Activated naive CD4-positive, alpha-beta T cell treated with anti-CD3 and anti-CD28 coated beads, Interleukin-2, amount 50 U/mL, for 72 hours (primary cell): Measurements from ENCODE around the gene NUMA1. TPM values are rescaled to one million over a fixed set of nuclear protein-coding genes. Genes with fewer than 3 reads are reported as not detected.

Experiments used
- ATAC-seq, 2 donors: fragments of 150-1000 bp; cut with Tn5 transposase; 2 replicates each; pipeline ENCODE4 v1.10.0; 2021; ENCODE audit warnings: mild to moderate bottlenecking in 2 of 2, moderate library complexity in 2 of 2
- DNase-seq, 2 donors: peaks; one replicate each; pipeline ENCODE4 v3.0.0; 2021 to 2022; ENCODE audit warnings: low spot score in 2 of 2
- H3K27ac Mint-ChIP-seq, 2 donors: one replicate each; pipeline ENCODE4 v1.8.0; 2022; ENCODE audit warnings: mild to moderate bottlenecking in 2 of 2, mixed read lengths in 2 of 2
- H3K36me3 Mint-ChIP-seq, 2 donors: one replicate each; pipeline ENCODE4 v1.8.0; 2022; ENCODE audit warnings: mixed read lengths in 2 of 2
- H3K9me3 Mint-ChIP-seq, 2 donors: one replicate each; pipeline ENCODE4 v1.8.0; 2022; ENCODE audit warnings: mixed read lengths in 2 of 2
- total RNA-seq, 2 donors: library from RNA; stranded (reverse); gene quantifications; one replicate each; pipeline ENCODE4 v1.2.3, GENCODE V29; 2022

NUMA1 gene
- total RNA-seq, 2 donors from 2014 or later: 206 to 209 TPM

DNA sequence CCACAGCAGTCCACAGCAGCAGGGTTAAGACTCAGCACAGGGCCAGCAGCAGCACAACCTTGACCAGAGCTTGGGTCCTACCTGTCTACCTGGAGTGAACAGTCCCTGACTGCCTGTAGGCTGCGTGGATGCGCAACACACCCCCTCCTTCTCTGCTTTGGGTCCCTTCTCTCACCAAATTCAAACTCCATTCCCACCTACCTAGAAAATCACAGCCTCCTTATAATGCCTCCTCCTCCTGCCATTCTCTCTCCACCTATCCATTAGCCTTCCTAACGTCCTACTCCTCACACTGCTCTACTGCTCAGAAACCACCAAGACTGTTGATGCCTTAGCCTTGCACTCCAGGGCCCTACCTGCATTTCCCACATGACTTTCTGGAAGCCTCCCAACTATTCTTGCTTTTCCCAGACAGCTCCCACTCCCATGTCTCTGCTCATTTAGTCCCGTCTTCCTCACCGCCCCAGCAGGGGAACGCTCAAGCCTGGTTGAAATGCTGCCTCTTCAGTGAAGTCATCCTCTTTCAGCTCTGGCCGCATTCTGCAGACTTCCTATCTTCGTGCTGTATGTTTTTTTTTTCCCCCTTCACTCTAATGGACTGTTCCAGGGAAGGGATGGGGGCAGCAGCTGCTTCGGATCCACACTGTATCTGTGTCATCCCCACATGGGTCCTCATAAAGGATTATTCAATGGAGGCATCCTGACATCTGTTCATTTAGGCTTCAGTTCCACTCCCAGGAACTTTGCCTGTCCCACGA, 78.3 kb downstream of the NUMA1 start:
- Mint-ChIP-seq H3K36me3 (peaks cover 0 to 21% of the 10 kb centered on the region in 2 donors), H3K9me3 (no peaks in the 10 kb centered on the region), H3K27ac (peak overlapping the region; percentile 75 to 81)
- DNase-seq (no peak), ATAC-seq (peak in 1 of 2 donors; percentile 4)

DNA sequence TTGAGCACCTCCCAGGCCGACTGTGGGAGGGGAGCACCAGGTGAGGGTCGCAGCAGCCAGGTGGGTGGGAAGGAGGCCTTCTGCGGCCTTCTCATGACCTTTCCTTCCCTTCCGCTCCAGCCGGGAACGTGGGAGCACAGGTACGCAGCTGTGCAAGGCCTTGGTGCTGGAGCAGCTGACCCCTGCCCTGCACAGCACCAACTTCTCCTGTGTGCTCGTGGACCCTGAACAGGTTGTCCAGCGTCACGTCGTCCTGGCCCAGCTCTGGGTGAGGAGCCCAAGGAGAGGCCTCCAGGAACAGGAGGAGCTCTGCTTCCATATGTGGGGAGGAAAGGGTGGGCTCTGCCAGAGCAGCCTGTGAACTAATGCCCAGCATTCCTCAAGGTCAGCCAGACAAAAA, 79.1 kb downstream of the NUMA1 start:
- Mint-ChIP-seq H3K9me3 (no peaks in the 10 kb centered on the region), H3K36me3 (peaks cover 0 to 13% of the 10 kb centered on the region in 2 donors), H3K27ac (peak overlapping the region; percentile 81 to 96)
- DNase-seq: no peak
- peak in 1 of 2 donors; percentile 5 for ATAC-seq

DNA sequence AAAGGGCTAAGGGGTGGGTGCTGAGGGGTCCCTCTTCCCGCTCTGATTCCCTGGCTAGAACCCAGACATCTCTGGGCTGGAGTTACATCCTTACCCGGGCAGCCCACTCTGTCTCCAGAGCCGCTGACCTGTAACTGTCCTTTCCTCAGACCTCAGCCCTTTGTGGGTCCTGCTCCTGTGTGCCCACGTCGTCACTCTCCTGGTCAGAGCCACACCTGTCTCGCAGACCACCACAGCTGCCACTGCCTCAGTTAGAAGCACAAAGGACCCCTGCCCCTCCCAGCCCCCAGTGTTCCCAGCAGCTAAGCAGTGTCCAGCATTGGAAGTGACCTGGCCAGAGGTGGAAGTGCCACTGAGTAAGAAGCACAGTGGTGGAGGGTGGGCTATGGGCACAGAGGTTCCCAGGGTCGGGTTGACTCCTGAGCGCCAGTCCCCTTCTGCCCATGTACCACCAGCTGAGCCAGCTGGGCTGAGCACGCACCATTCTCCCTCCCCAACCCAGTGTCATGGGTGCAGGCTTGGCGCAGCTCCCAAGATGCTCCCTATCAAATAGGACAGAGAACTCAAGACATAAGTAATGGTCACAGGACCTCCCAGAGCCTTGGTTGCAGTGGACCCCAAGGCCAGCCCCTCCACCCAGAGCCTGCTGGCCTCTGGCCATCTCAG, 80.0 kb downstream of the NUMA1 start:
- H3K27ac Mint-ChIP-seq: peak overlapping the region; percentile 94 to 96
- peaks cover 0 to 7% of the 10 kb centered on the region in 2 donors for H3K36me3 Mint-ChIP-seq
- no peak for DNase-seq
- H3K9me3 Mint-ChIP-seq: no peaks in the 10 kb centered on the region
- ATAC-seq: no peak

DNA sequence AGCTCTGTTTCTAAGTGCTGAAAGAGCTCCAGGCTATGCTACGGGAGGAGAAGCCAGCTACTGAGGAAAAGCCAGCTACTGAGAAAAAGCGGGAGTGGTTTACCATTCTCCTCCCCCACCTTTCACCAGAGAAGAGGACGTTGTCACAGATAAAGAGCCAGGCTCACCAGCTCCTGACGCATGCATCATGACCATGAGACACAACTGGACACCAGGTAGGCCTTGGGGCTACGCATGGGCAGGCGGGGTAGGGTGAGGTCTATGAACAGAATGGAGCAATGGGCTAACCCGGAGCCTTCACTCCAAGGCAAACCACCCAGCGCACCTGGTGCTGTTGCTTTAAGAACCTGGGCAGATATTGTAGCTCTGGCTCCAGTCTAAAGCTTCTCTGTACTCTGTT, 80.5 kb downstream of the NUMA1 start:
- peaks cover 0 to 7% of the 10 kb centered on the region in 2 donors for H3K36me3 Mint-ChIP-seq
- no peaks in the 10 kb centered on the region for H3K9me3 Mint-ChIP-seq
- DNase-seq (no peak), ATAC-seq (no peak)
- peak overlapping the region; percentile 94 to 96 for H3K27ac Mint-ChIP-seq

DNA sequence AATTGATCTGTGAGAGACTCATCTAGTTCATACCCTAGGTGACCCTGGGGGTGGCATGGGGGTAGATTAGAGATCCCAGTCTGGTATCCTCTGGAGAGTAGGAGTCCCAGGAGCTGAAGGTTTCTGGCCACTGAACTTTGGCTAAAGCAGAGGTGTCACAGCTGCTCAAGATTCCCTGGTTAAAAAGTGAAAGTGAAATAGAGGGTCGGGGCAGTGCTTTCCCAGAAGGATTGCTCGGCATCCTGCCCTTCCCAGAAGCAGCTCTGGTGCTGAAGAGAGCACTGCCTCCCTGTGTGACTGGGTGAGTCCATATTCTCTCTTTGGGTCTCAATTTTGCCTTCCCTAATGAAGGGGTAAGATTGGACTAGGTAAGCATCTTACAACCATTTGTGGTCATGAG, 81.0 kb downstream of the NUMA1 start:
- Mint-ChIP-seq H3K36me3 (peaks cover 0 to 7% of the 10 kb centered on the region in 2 donors), H3K9me3 (no peaks in the 10 kb centered on the region), H3K27ac (peak overlapping the region; percentile 94 to 96)
- DNase-seq: no peak
- no peak for ATAC-seq

DNA sequence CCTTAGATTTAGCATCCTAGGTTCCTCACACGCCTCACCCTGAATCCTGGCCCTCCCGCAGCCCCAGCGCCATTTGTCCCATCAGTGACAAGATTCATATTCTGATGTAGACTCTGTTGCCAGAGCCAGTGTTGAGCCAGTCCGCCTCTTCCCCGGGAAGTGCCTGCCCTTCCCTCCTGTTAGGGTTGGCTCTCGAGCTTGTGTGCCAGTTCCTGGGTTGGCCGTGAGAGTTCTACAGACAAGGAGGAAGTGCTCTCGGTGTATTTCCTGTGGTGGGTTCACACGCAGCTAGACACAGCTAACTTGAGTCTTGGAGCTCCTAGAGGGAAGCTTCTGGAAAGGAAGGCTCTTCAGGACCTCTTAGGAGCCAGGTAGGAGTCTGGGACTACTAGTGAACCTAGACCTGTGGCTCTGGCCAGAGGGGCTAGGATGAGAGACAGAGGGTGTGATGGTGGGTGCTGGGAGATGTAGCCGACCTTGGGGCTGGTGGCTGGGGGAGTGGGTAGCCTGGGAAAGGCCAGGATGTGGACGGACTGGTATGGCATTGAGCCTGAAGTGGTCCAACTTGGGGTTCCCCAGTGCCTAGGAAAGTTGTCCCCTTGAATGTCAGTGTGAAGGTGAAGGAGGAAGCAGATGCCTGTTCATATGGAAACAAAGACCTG, 81.6 kb downstream of the NUMA1 start, which contains the start of gene IL18BP:
Gene IL18BP (plus strand): TSS at position 261 of the 662 bp plus-strand sequence. CDS start 1,076 bp downstream, outside the sequence.
- Mint-ChIP-seq H3K36me3 (peaks cover 0 to 7% of the 10 kb centered on the region in 2 donors), H3K27ac (peak within 1 kb of the TSS; percentile 94 to 96), H3K9me3 (no peaks in the 10 kb centered on the region)
- ATAC-seq (peak; percentile 7 to 43), DNase-seq (no peak)

DNA sequence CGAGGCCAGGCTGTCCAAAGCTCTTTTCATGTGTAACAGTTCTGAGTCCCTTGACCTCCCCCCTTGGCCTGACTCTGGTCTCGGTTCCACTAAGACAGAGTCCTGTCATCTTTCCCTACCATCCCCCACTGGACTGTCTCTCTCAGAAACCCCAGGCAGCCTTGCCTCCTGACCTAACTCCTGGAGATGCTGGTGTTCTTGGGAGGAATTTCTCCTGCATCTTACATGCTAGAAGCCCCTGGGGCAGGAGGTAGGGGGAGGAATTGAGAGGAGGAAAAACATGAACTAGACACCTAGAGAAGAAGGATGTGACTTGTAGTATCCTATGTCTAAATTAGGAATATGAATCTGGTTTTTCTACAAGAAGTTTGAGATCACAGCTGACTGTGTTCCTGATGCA, 82.3 kb downstream of the NUMA1 start:
- Mint-ChIP-seq H3K36me3 (peaks cover 0 to 7% of the 10 kb centered on the region in 2 donors), H3K9me3 (no peaks in the 10 kb centered on the region), H3K27ac (peak overlapping the region; percentile 94 to 96)
- DNase-seq: no peak
- ATAC-seq: no peak

DNA sequence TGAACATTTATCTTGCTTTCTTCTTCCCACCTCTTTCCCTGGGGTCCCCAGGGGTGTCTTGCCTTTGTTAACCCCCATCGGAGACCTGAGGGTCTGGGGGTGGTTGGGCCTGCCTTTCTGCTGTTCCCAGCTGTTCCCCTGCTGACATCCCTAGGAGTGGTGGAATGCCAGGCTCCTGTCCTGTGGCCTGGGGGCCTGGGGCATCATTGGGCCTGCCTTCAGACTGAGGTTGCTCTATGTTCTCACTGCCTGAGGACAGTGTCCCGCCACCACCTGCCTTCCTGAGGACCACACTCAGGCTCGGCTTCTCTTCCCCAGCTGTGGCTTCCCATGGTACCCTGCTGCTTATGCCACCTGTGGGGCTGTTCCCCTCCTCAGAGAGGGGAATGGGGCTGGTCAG, 82.7 kb downstream of the NUMA1 start:
- Mint-ChIP-seq H3K36me3 (peaks cover 0 to 7% of the 10 kb centered on the region in 2 donors), H3K27ac (peak overlapping the region; percentile 61 to 94), H3K9me3 (no peaks in the 10 kb centered on the region)
- ATAC-seq (no peak), DNase-seq (no peak)

DNA sequence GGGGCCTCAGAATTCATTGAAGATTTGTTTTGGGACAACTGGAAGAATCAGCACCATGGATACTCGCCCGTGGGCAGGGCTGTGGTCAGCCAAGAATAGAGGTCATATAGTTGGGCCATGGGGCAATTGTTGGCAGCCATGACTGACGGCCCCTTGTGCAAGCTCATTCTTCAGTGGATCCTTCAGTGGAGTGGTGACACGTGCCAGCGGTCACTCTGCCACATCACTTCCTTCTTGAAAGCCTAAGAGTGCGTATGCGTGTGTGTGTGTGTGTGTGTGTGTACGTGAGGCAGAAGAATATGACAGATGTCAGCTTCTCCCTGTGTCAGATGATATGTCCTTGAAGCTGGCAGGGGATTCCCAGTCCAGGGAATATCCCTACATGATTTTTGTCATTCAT, 83.4 kb downstream of the NUMA1 start:
- Mint-ChIP-seq H3K36me3 (peaks cover 0 to 7% of the 10 kb centered on the region in 2 donors), H3K9me3 (no peaks in the 10 kb centered on the region)
- no peak for ATAC-seq

DNA sequence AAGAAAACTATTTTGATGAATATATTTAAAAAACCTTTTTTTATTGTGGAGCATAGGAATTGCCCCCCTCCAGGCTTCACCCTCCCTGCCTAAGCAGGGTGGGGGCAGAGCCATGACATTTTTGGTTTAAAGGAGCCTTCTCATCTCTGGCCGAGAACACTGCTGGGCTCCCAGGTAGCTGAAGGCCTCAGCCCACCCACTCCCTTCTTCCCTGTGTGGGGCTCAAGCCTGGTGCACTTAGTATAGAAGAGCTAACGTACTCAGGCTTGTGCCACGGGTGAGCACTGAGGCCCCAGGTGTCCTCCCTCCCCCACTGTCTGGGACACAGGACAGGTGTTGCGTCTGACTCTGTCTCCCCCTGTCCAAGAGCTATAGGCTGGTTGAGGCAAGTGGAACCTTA, 83.8 kb downstream of the NUMA1 start:
- no peak for DNase-seq
- ATAC-seq: no peak
- peak overlapping the region in 1 of 2 donors; percentile 85 for H3K27ac Mint-ChIP-seq
- no peaks in the 10 kb centered on the region for H3K9me3 Mint-ChIP-seq
- H3K36me3 Mint-ChIP-seq: peaks cover 0 to 7% of the 10 kb centered on the region in 2 donors

More for the DNA sequence above, 83.4 kb downstream of the NUMA1 start:
- DNase-seq: no peak
- peak overlapping the region in 1 of 2 donors; percentile 85 for H3K27ac Mint-ChIP-seq

DNA sequence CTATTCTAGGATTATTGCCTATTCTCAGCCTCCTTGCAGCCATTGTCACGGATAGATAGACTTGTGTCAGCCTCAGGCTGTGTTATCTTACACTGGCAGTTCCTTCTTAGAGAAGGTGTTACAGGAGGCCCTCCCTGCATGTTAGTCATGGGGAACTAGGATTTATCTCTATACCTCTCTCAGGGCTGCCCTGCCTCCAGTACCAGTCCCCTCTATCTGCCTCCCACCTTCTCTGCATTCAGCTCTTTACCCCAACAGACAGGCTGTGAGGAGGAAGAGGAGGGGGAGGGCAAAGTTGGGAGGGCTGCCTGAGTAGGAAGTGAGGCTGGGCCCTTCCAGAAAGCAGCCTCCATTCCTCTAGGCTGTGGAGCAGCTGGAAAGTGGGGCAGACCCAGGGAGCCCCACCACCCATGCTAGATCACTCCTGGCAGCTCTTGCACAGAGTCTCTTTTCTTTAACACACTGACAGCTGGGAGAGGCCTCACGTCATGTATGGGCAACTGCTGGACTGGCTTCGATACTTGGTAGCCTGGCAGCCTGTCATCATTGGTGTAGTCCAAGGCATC, 84.5 kb downstream of the NUMA1 start:
- Mint-ChIP-seq H3K27ac (peak overlapping the region in 1 of 2 donors; percentile 65), H3K36me3 (peaks cover 0 to 7% of the 10 kb centered on the region in 2 donors), H3K9me3 (no peaks in the 10 kb centered on the region)
- ATAC-seq: no peak
- DNase-seq: no peak

DNA sequence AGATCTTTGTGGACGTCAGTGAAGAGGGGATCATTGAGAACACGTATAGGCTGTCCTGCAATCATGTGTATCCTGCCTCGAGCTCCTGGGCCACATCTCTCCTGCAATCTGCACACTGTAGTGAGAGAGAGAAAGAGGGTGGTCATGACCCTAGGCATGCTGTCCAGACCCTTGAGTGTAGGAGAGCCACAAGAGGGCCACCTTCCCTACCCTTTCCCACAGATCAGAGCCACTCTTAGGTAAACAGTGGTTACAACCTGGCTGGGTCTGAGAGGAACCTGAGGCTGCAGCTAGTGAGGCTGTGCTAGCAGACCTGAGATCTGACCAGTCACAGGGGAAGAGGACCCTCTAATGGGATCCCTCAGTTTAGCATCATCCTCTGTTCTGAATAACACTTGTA, 85.6 kb downstream of the NUMA1 start:
- peaks cover 0 to 7% of the 10 kb centered on the region in 2 donors for H3K36me3 Mint-ChIP-seq
- H3K27ac Mint-ChIP-seq: no peak overlapping the region
- ATAC-seq (no peak), DNase-seq (no peak)
- H3K9me3 Mint-ChIP-seq: no peaks in the 10 kb centered on the region

DNA sequence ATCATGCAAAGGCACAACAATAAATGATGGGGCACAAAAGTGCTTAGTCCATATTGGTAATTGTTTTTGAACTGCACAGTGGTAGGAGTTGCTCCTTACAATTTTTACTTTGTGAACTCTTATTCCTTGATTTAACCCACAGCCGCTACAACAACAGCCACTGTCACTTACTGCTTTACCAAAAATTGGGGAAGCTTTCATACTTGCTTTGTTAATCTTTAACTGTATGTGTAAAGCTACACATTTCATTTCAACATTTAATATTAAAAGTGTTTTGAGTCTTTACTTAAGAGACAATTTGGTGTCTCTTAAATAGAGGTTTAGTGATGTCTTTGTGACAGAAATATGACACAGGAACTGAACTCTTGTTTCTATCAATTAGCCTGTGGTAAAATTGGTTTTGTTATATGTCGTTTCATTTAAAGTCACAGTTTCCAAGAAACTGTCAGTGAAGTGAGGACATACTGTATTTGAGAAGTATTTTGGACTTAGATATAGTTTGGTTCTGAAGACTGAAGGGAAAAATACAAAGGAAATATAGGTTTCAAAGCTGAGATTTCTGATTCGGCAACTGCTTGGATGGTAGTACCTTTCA, 88.1 kb downstream of the NUMA1 start:
- peak overlapping the region in 1 of 2 donors; percentile 9 for H3K27ac Mint-ChIP-seq
- H3K9me3 Mint-ChIP-seq: no peaks in the 10 kb centered on the region
- DNase-seq: no peak
- no peaks in the 10 kb centered on the region for H3K36me3 Mint-ChIP-seq
- no peak for ATAC-seq

DNA sequence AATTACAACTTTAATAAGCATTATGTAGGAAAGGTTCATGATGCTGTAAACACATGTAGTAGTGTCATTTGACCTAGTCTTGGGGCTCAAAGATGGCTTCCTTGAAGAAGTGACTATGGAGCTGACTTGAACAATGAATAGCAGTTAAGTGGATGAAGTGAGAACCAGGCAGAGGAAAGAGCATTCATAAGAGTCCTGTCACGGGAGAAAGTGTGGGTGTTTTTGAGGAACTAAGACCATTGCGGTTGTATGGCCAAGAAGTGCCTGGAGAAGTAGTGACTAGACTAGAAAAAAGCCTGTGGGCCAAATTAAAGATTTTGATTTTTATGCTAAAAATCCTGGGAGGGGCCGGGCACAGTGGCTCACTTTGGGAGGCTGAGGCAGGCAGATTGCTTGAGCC, 88.8 kb downstream of the NUMA1 start:
- DNase-seq (no peak), ATAC-seq (no peak)
- Mint-ChIP-seq H3K36me3 (peaks cover 0 to 5% of the 10 kb centered on the region in 2 donors), H3K27ac (peak overlapping the region in 1 of 2 donors; percentile 9), H3K9me3 (no peaks in the 10 kb centered on the region)

DNA sequence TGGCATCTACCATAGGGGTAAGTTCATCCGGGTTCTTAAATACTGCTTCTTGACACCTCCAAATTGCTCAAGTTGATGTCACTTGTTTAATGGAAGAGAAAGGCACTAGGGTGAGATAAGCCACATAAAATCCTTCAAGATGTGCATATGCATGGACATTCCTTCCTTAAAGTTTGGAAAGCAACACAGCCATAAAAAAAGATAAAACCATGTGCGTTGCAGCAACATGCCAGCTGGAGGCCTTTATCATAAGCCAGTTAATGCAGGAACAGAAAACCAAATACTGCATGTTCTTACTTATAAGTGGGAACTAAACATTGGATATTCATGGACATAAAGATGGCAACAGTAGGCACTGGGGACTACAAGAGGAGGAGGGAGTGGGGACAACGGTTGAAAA, 89.6 kb downstream of the NUMA1 start:
- no peak overlapping the region for H3K27ac Mint-ChIP-seq
- H3K9me3 Mint-ChIP-seq: no peaks in the 10 kb centered on the region
- DNase-seq (no peak), ATAC-seq (no peak)
- peaks cover 0 to 5% of the 10 kb centered on the region in 2 donors for H3K36me3 Mint-ChIP-seq

DNA sequence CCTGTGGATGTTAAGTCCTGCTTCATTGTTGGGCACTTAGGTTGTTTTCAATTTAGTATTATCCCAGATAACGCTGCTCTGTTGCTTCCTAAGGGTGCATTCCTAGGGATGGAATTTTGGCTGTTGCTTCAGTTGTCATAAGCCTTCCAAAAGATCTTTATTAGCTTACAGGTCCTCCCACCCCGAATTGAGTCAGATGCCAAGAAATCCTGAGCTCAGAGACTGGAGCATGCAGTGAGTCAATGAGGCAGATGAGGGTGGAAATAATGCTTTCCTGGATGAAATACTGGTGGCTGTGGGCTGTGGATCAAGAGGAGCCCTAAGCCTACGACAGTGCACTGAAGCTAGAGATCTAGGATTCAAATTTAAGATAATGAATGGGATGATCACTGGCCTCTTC, 92.3 kb downstream of the NUMA1 start:
- peaks cover 0 to 14% of the 10 kb centered on the region in 2 donors for H3K36me3 Mint-ChIP-seq
- ATAC-seq (no peak), DNase-seq (no peak)
- no peaks in the 10 kb centered on the region for H3K9me3 Mint-ChIP-seq
- no peak overlapping the region for H3K27ac Mint-ChIP-seq
